Endothelial cell of umbilical vein (primary cell): ENCODE results near the gene CCDC69. TPM values are rescaled to one million over a fixed set of nuclear protein-coding genes. Genes with fewer than 3 reads are reported as not detected.

Source experiments
- BruUV-seq: library from RNA; stranded (reverse); fragments of 400-500 nt; replicated peaks from 2 replicates; lab custom pipeline; 2021; lab: Mats Ljungman, UMichigan
- CTCF ChIA-PET: fragments of 300-600, 350-600 bp; sonication (Branson Sonifier 250); formaldehyde crosslinking; loops from one replicate; lab custom pipeline; 2021; ENCODE audit warnings: antibody characterized with exemption, inconsistent platforms; lab: Charles Lee
- POLR2A ChIA-PET: fragments of 300-600, 350-600 bp; sonication (Branson Sonifier 250); formaldehyde crosslinking; loops from one replicate; lab custom pipeline; 2021; ENCODE audit warnings: antibody characterized with exemption, inconsistent platforms; lab: Charles Lee
- DNase-seq: peaks from one replicate; pipeline ENCODE4 v3.0.0-alpha.2; 2011; ENCODE audit warnings: low read depth, low spot score
- FAIRE-seq: peaks from 2 replicates; lab custom pipeline; 2011; peaks lifted over from hg19 to GRCh38; lab: Jason Lieb, UNC
- H2AFZ ChIP-seq: 2 replicates; pipeline ENCODE4 v1.6.0; 2012; ENCODE audit warnings: low read depth, low read length, control low read depth, inconsistent platforms
- H3K27ac ChIP-seq: 2 replicates; pipeline ENCODE4 v1.5.1; 2011; ENCODE audit warnings: low read depth, mild to moderate bottlenecking, control low read depth, low read length, moderate library complexity; ENCODE audit not compliant: insufficient read depth
- H3K27me3 ChIP-seq, 2 experiments: 2 replicates each; pipeline versions ENCODE4 v1.6.0 to v1.6.1; 2011; ENCODE audit warnings: low read length in 2 of 2, mixed read lengths in 1 of 2; ENCODE audit not compliant: control insufficient read depth in 2 of 2, insufficient read depth in 2 of 2
- H3K36me3 ChIP-seq, 2 experiments: 2 replicates in 1 of 2; 3 replicates in 1 of 2; pipeline ENCODE4 v1.5.1; 2011; ENCODE audit warnings: low read length in 2 of 2, mild to moderate bottlenecking in 1 of 2, moderate library complexity in 1 of 2; ENCODE audit not compliant: control insufficient read depth in 2 of 2, insufficient read depth in 2 of 2; ENCODE audit errors: extremely low read depth in 1 of 2
- H3K4me1 ChIP-seq: 3 replicates; pipeline ENCODE4 v1.5.1; 2011; ENCODE audit warnings: mild to moderate bottlenecking, low read length; ENCODE audit not compliant: control insufficient read depth, insufficient read depth; ENCODE audit errors: extremely low read depth
- H3K4me2 ChIP-seq: 2 replicates; pipeline ENCODE4 v1.6.1; 2011; ENCODE audit warnings: low read length, control low read depth, mixed read lengths; ENCODE audit not compliant: insufficient read depth
- H3K4me3 ChIP-seq, 3 experiments: fragments of 200-600 bp in 1 of 3; sonication (generic), shearing (Covaris generic) in 1 of 3; replicated peaks in 1 of 3; 2 replicates each; pipeline ENCODE4 v1.5.1; 2011 to 2016; ENCODE audit warnings: control low read depth in 3 of 3, low read length in 3 of 3, mild to moderate bottlenecking in 2 of 3, inconsistent platforms in 1 of 3, low read depth in 1 of 3, moderate library complexity in 1 of 3; ENCODE audit not compliant: insufficient read depth in 1 of 3
- H3K79me2 ChIP-seq: 2 replicates; pipeline ENCODE4 v1.6.0; 2012; ENCODE audit warnings: low read length, inconsistent platforms; ENCODE audit not compliant: control insufficient read depth, insufficient read depth
- H3K9ac ChIP-seq: replicated peaks from 2 replicates; pipeline ENCODE3; 2011; ENCODE audit warnings: low read length, control low read depth; ENCODE audit not compliant: insufficient read depth; ENCODE audit errors: extremely low read depth
- H3K9me1 ChIP-seq: replicated peaks from 3 replicates; pipeline ENCODE4 v1.6.0; 2011; ENCODE audit warnings: mild to moderate bottlenecking, low read length; ENCODE audit not compliant: control insufficient read depth, insufficient read depth; ENCODE audit errors: extremely low read depth
- H3K9me3 ChIP-seq: replicated peaks from 2 replicates; pipeline ENCODE4 v1.5.1; 2012; ENCODE audit warnings: low read length, inconsistent platforms; ENCODE audit not compliant: control insufficient read depth, insufficient read depth
- H4K20me1 ChIP-seq: replicated peaks from 2 replicates; pipeline ENCODE3; 2011; ENCODE audit warnings: mild to moderate bottlenecking, low read length; ENCODE audit not compliant: control insufficient read depth, insufficient read depth; ENCODE audit errors: extremely low read depth
- CTCF ChIP-seq, 2 donors: IDR thresholded peaks; 1 replicate in 1 of 2; 2 replicates in 1 of 2; pipeline ENCODE4 v1.5.1; 2011; ENCODE audit warnings: low read length in 2 of 2, mild to moderate bottlenecking in 2 of 2, moderate library complexity in 2 of 2, control low read depth in 1 of 2, inconsistent platforms in 1 of 2, low read depth in 1 of 2; ENCODE audit not compliant: insufficient read depth in 1 of 2; ENCODE audit errors: extremely low read depth in 1 of 2
- EZH2 ChIP-seq: IDR thresholded peaks from 2 replicates; pipeline ENCODE4 v1.6.1; 2012; ENCODE audit warnings: borderline replicate concordance, low read depth, mild to moderate bottlenecking, moderate library complexity, low read length, inconsistent platforms; ENCODE audit not compliant: severe bottlenecking
- FOS ChIP-seq: IDR thresholded peaks from 2 replicates; pipeline ENCODE4 v1.6.1; 2011; ENCODE audit warnings: mild to moderate bottlenecking, low read length, moderate library complexity, borderline replicate concordance; ENCODE audit not compliant: insufficient read depth
- GATA2 ChIP-seq: IDR thresholded peaks from 2 replicates; pipeline ENCODE4 v1.7.0; 2011; ENCODE audit warnings: low read depth, mild to moderate bottlenecking, moderate library complexity, mixed read lengths, low read length; ENCODE audit not compliant: insufficient read length, insufficient read depth
- JUN ChIP-seq: IDR thresholded peaks from 2 replicates; pipeline ENCODE4 v1.6.1; 2011; ENCODE audit warnings: borderline replicate concordance, low read depth; ENCODE audit not compliant: insufficient read length, insufficient read depth
- POLR2A ChIP-seq: IDR thresholded peaks from 2 replicates; pipeline ENCODE4 v1.6.1; 2012; ENCODE audit warnings: low read depth, mild to moderate bottlenecking, control low read depth, low read length
- dilution Hi-C: fragments of 300-500 bp; cut with MboI; formaldehyde crosslinking; loops from one replicate; pipeline ENCODE4 v1.15.0; 2019; ENCODE audit warnings: low sequenced_read_pairs; ENCODE audit not compliant: extremely low pct_ligation_motif_present
- intact Hi-C: fragments of 100-400 bp; cut with micrococcal nuclease; formaldehyde crosslinking; loops from one replicate; pipeline ENCODE4 v1.10.0; 2022
- polyA plus RNA-seq, 4 experiments: library from polyadenylated mRNA; depleted of rRNA in 3 of 4; stranded (reverse) in 3 of 4; unstranded in 1 of 4; fragments of >200 nt; gene quantifications; 2 replicates each; pipeline versions ENCODE4 v1.2.1 to v1.2.3, GENCODE V29; 2011 to 2012; ENCODE audit warnings: missing spikeins in 1 of 4
- total RNA-seq: library from RNA; stranded (reverse); gene quantifications from 2 replicates; pipeline ENCODE4 v1.2.3, GENCODE V29; 2021

The CCDC69 gene
- total and polyA plus RNA-seq, 2 donors (not counting 3 experiments of a cell fraction or from before 2014, with no cell fraction given), result 4.1 to 4.5 TPM

DNA sequence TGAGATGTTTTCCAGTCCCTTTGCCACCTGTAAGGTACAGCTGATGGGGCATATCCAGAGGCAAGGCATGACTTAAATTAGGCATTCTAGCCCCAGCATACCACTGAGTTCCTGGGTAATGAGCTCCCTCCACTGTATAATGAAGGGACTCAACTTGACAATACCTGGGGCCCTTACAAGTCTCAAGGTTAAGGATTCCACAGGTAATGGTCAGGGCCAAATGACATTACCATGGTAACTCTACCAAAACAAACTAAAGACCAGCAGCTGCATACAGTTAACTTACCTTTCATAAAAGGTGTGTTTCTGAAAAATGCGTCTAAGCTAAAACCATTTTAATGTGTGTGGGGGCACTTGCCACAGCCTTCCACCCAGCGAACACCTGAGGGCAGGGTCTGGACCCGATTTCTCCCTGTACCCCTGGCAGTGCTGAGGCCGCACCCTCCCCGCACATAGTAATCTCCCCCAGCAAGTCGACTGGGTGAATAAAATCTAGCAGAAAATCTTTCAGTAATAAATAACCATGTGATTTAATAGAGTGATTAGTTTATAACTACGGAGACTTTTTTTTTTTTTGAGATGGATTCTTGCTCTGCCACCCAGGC lies 24.2 kb downstream of the CCDC69 start:
- FAIRE-seq (no peak), DNase-seq (no peak)
- dilution Hi-C loops (no loop called here), intact Hi-C loops (no loop called here)
- BruUV-seq, result no TSS peak
- peaks cover 8% of the 10 kb centered on the region for H3K4me1 ChIP-seq
- no peak overlapping the region for H3K27ac ChIP-seq
- H3K9me3 ChIP-seq, result no peaks in the 10 kb centered on the region
- ChIA-PET CTCF (interaction anchor here (0.7 kb wide), 1 partner anchor 9 kb away, joined by 4 read pairs; no protein-coding TSS in a partner anchor), POLR2A (no interaction called here)
- H3K27me3 ChIP-seq, result no peaks in the 10 kb centered on the region
- no peak for TF ChIP-seq POLR2A
- no peak for TF ChIP-seq JUN
- TF ChIP-seq EZH2, result no peak
- no peak for TF ChIP-seq GATA2
- TF ChIP-seq FOS, result no peak
- TF ChIP-seq CTCF (IDR thresholded peaks at IDR 0.05; ENCODE audit: extremely low read depth in 1 of 2, insufficient read depth in 1 of 2, low read depth in 1 of 2, low read length in 2 of 2), result no peak
- H4K20me1 ChIP-seq, result no peaks in the 10 kb centered on the region
- no peak overlapping the region for H3K4me3 ChIP-seq
- H2AFZ ChIP-seq, result no peak overlapping the region
- H3K4me2 ChIP-seq, result no peak overlapping the region
- no peaks in the 10 kb centered on the region for H3K9me1 ChIP-seq
- H3K36me3 ChIP-seq, result no peaks in the 10 kb centered on the region
- H3K79me2 ChIP-seq, result no peaks in the 10 kb centered on the region
- no peak overlapping the region for H3K9ac ChIP-seq
